ENCODE data around the gene PKN2. TPM values are rescaled to one million over a fixed set of nuclear protein-coding genes. Genes with fewer than 3 reads are reported as not detected.

The PKN2 gene
- total RNA-seq, 2 donors from 2014 or later = 64.6 to 71.1 TPM

GRCh38 chr1:88645886-88646285, 38.2 kb upstream of the PKN2 start:
- Mint-ChIP-seq H3K27ac (no peak overlapping the region), H3K36me3 (ENCODE audit: low read depth) (no peaks in the 10 kb centered on the region), H3K9me3 (no peaks in the 10 kb centered on the region), H3K4me1 (peaks cover 45% of the 10 kb centered on the region), H3K4me3 (no peak overlapping the region), H3K27me3 (ENCODE audit: insufficient read depth) (peaks cover 6% of the 10 kb centered on the region)
- Histone ChIP-seq H3K9ac (ENCODE audit: extremely low read depth, low read length, poor library complexity, severe bottlenecking) (no peak overlapping the region), H3K36me3 (ENCODE audit: control insufficient read depth, insufficient read depth, low read length) (no peaks in the 10 kb centered on the region), H3K4me1 (ENCODE audit: control insufficient read depth, insufficient read depth, low read length) (peaks cover 3% of the 10 kb centered on the region), H3K4me3 (ENCODE audit: low read length) (no peak overlapping the region), H3K27me3 (ENCODE audit: control insufficient read depth, insufficient read depth, low read length, poor library complexity, severe bottlenecking) (no peaks in the 10 kb centered on the region), H3K27ac (ENCODE audit: low read depth, low read length) (no peak overlapping the region), H3K9me3 (ENCODE audit: control insufficient read depth, low read length) (no peaks in the 10 kb centered on the region)
- DNase-seq = no peak
- no peak for TF ChIP-seq CTCF (conservative IDR thresholded peaks at IDR 0.05)

GRCh38 chr1:88646476-88647248, 37.4 kb upstream of the PKN2 start:
- Mint-ChIP-seq H3K27ac (no peak overlapping the region), H3K36me3 (ENCODE audit: low read depth) (no peaks in the 10 kb centered on the region), H3K4me1 (peaks cover 46% of the 10 kb centered on the region), H3K27me3 (ENCODE audit: insufficient read depth) (peaks cover 2% of the 10 kb centered on the region), H3K4me3 (no peak overlapping the region), H3K9me3 (no peaks in the 10 kb centered on the region)
- Histone ChIP-seq H3K4me1 (ENCODE audit: control insufficient read depth, insufficient read depth, low read length) (peaks cover 3% of the 10 kb centered on the region), H3K27me3 (ENCODE audit: control insufficient read depth, insufficient read depth, low read length, poor library complexity, severe bottlenecking) (no peaks in the 10 kb centered on the region), H3K4me3 (ENCODE audit: low read length) (no peak overlapping the region), H3K9me3 (ENCODE audit: control insufficient read depth, low read length) (no peaks in the 10 kb centered on the region), H3K27ac (ENCODE audit: low read depth, low read length) (no peak overlapping the region), H3K36me3 (ENCODE audit: control insufficient read depth, insufficient read depth, low read length) (no peaks in the 10 kb centered on the region), H3K9ac (ENCODE audit: extremely low read depth, low read length, poor library complexity, severe bottlenecking) (no peak overlapping the region)
- TF ChIP-seq CTCF (conservative IDR thresholded peaks at IDR 0.05) = no peak
- no peak for DNase-seq

- Mint-ChIP-seq H3K27me3 (ENCODE audit: insufficient read depth) (peaks cover 2% of the 10 kb centered on the region), H3K36me3 (ENCODE audit: low read depth) (no peaks in the 10 kb centered on the region), H3K4me3 (no peak overlapping the region), H3K9me3 (no peaks in the 10 kb centered on the region), H3K27ac (no peak overlapping the region), H3K4me1 (peaks cover 46% of the 10 kb centered on the region)
- Histone ChIP-seq H3K9me3 (ENCODE audit: control insufficient read depth, low read length) (no peaks in the 10 kb centered on the region), H3K27me3 (ENCODE audit: control insufficient read depth, insufficient read depth, low read length, poor library complexity, severe bottlenecking) (no peaks in the 10 kb centered on the region), H3K4me3 (ENCODE audit: low read length) (no peak overlapping the region), H3K4me1 (ENCODE audit: control insufficient read depth, insufficient read depth, low read length) (peaks cover 3% of the 10 kb centered on the region), H3K9ac (ENCODE audit: extremely low read depth, low read length, poor library complexity, severe bottlenecking) (no peak overlapping the region), H3K27ac (ENCODE audit: low read depth, low read length) (no peak overlapping the region), H3K36me3 (ENCODE audit: control insufficient read depth, insufficient read depth, low read length) (no peaks in the 10 kb centered on the region)
- whole genome bisulfite sequencing, 2 experiments (ENCODE audit: insufficient coverage in 1 of 2, insufficient read length in 1 of 2) = 70 to 80% methylated on average over 2 to 3 of the region's 3 CpGs
- TF ChIP-seq CTCF (conservative IDR thresholded peaks at IDR 0.05) = no peak
- DNase-seq = peak; percentile 43
These were observed 36.8 kb upstream of the PKN2 start for GRCh38 chr1:88647249-88647645.
